SH-SY5Y (cell line): Measurements from ENCODE around the gene ARHGAP31.
A peak's percentile ranks its signal among the peaks of the same experiment; 100 is the strongest.

Source experiments
- GATA2 ChIP-seq: IDR thresholded peaks from 2 replicates; pipeline ENCODE4 v1.6.1; 2011; ENCODE audit warnings: mild to moderate bottlenecking, low read depth, low read length
- GATA3 ChIP-seq: IDR thresholded peaks from 2 replicates; pipeline ENCODE4 v1.6.1; 2011; ENCODE audit warnings: low read depth, mild to moderate bottlenecking, low read length, moderate library complexity

DNA sequence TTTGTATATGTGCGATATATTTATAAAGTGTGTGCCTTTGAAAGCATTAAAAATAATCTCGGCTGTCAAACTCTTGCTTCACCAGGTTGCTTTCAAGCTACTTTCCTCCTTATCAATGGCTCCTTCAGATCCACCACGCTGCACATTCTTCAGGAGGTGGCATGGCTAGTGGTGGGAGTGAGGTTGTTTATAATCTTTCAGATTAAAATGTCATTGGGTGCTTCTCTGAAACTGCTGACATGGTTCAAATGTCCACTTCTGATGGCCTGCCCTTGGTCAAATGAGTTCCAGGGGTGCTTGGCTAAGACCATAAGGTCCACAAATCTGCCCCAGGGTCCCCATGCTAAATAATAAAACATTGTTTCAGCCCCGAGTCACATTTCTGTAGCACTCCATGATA is 36.7 kb downstream of the ARHGAP31 start:
- no peak for TF ChIP-seq GATA3
- TF ChIP-seq GATA2, result peak; percentile 41; the same call in 1 of the 2 replicates
